Measurements from ENCODE around the gene SYNPR. TPM values are rescaled to one million over a fixed set of nuclear protein-coding genes. Genes with fewer than 3 reads are reported as not detected.

Gene SYNPR
- total RNA-seq, 4 donors from 2014 or later: not detected

GRCh38 chr3:63493101-63493500, 215.0 kb downstream of the SYNPR start:
- Histone ChIP-seq H3K36me3 (no peaks in the 10 kb centered on the region), H3K27me3 (no peaks in the 10 kb centered on the region), H3K4me1 (peaks cover 0 to 6% (median 0%) of the 10 kb centered on the region in 4 donors), H3K4me3 (no peak overlapping the region), H3K9me3 (no peaks in the 10 kb centered on the region), H3K27ac (no peak overlapping the region)
- TF ChIP-seq CTCF (IDR thresholded peaks at IDR 0.05) (no peak), EP300 (IDR thresholded peaks at IDR 0.05; ENCODE audit: low read depth) (no peak), POLR2A (IDR thresholded peaks at IDR 0.05) (no peak), POLR2AphosphoS5 (IDR thresholded peaks at IDR 0.05) (no peak)
- intact Hi-C loops (cut with DNase I; ENCODE audit: low total_unique reads): no loop called here
- 83% methylated on average over 3 of the region's 3 CpGs; no CpG with 5 or more reads in 1 of the 2 donors for WGBS, 2 donors (ENCODE audit: low coverage in 1 of 2)
- DNase-seq: no peak
- in situ Hi-C loops (cut with MboI; ENCODE audit: low pct_ligation_motif_present in 1 of 4, low pct_unique_long_range_greater_than_20kb in 1 of 4, low sequenced_read_pairs in 3 of 4): no loop called here

GRCh38 chr3:63494646-63495045, 216.5 kb downstream of the SYNPR start:
- Histone ChIP-seq H3K4me3 (no peak overlapping the region), H3K4me1 (peaks cover 0 to 13% (median 2%) of the 10 kb centered on the region in 4 donors), H3K36me3 (no peaks in the 10 kb centered on the region), H3K27me3 (no peaks in the 10 kb centered on the region), H3K9me3 (no peaks in the 10 kb centered on the region), H3K27ac (no peak overlapping the region)
- WGBS, 2 donors (ENCODE audit: low coverage in 1 of 2): 96 to 100% methylated on average over 1 of the region's 1 CpG
- in situ Hi-C loops (cut with MboI; ENCODE audit: low pct_ligation_motif_present in 1 of 4, low pct_unique_long_range_greater_than_20kb in 1 of 4, low sequenced_read_pairs in 3 of 4) (no loop called here), intact Hi-C loops (cut with DNase I; ENCODE audit: low total_unique reads) (no loop called here)
- TF ChIP-seq POLR2A (IDR thresholded peaks at IDR 0.05) (no peak), POLR2AphosphoS5 (IDR thresholded peaks at IDR 0.05) (no peak), CTCF (IDR thresholded peaks at IDR 0.05) (no peak), EP300 (IDR thresholded peaks at IDR 0.05; ENCODE audit: low read depth) (no peak)
- no peak for DNase-seq

GRCh38 chr3:63497641-63498040, 219.5 kb downstream of the SYNPR start:
- WGBS, 2 donors (ENCODE audit: low coverage in 1 of 2): 86 to 87% methylated on average over 2 of the region's 2 CpGs
- H3K4me1 ChIP-seq: peaks cover 0 to 19% (median 8%) of the 10 kb centered on the region in 4 donors

GRCh38 chr3:63500196-63500595, 222.1 kb downstream of the SYNPR start:
- intact Hi-C loops (cut with DNase I; ENCODE audit: low total_unique reads) (no loop called here), in situ Hi-C loops (cut with MboI; ENCODE audit: low pct_ligation_motif_present in 1 of 4, low pct_unique_long_range_greater_than_20kb in 1 of 4, low sequenced_read_pairs in 3 of 4) (no loop called here)
- DNase-seq: peak; percentile 39
- Histone ChIP-seq H3K27ac (peak overlapping the region; percentile 49 to 66 (median 53)), H3K9me3 (no peaks in the 10 kb centered on the region), H3K4me1 (peaks cover 0 to 19% (median 8%) of the 10 kb centered on the region in 4 donors), H3K36me3 (no peaks in the 10 kb centered on the region), H3K27me3 (no peaks in the 10 kb centered on the region), H3K4me3 (no peak overlapping the region)
- WGBS, 2 donors (ENCODE audit: low coverage in 1 of 2): 37 to 45% methylated on average over 5 of the region's 5 CpGs
- TF ChIP-seq POLR2AphosphoS5 (IDR thresholded peaks at IDR 0.05) (peak in 1 of 3 donors; percentile 16), POLR2A (IDR thresholded peaks at IDR 0.05) (no peak), CTCF (IDR thresholded peaks at IDR 0.05) (no peak), EP300 (IDR thresholded peaks at IDR 0.05; ENCODE audit: low read depth) (no peak)

More at GRCh38 chr3:63497641-63498040, 219.5 kb downstream of the SYNPR start:
- H3K4me3 ChIP-seq: no peak overlapping the region
- TF ChIP-seq POLR2AphosphoS5 (IDR thresholded peaks at IDR 0.05) (no peak), EP300 (IDR thresholded peaks at IDR 0.05; ENCODE audit: low read depth) (no peak), POLR2A (IDR thresholded peaks at IDR 0.05) (no peak), CTCF (IDR thresholded peaks at IDR 0.05) (no peak)
- no peak for DNase-seq
- in situ Hi-C loops (cut with MboI; ENCODE audit: low pct_ligation_motif_present in 1 of 4, low pct_unique_long_range_greater_than_20kb in 1 of 4, low sequenced_read_pairs in 3 of 4): no loop called here
- H3K27me3 ChIP-seq: no peaks in the 10 kb centered on the region
- H3K36me3 ChIP-seq: no peaks in the 10 kb centered on the region
- H3K9me3 ChIP-seq: no peaks in the 10 kb centered on the region
- no peak overlapping the region for H3K27ac ChIP-seq
- intact Hi-C loops (cut with DNase I; ENCODE audit: low total_unique reads): no loop called here
